Measurements from ENCODE around the gene CPA5.

The CPA5 gene

GRCh38 chr7:130353196-130353595 is 8.6 kb downstream of the CPA5 start:
- Histone ChIP-seq H3K9me3 (ENCODE audit: insufficient read depth, low read length, severe bottlenecking) (no peaks in the 10 kb centered on the region), H2AFZ (ENCODE audit: low read depth, low read length) (no peak overlapping the region), H3K27ac (ENCODE audit: low read length) (no peak overlapping the region), H4K20me1 (ENCODE audit: insufficient read depth, low read length) (no peaks in the 10 kb centered on the region), H3K79me2 (ENCODE audit: insufficient read depth, low read length) (no peaks in the 10 kb centered on the region), H3K4me3 (ENCODE audit: low read depth in 1 of 2, low read length in 2 of 2) (no peak overlapping the region), H3K4me1 (ENCODE audit: insufficient read depth, low read length) (no peaks in the 10 kb centered on the region), H3K4me2 (ENCODE audit: insufficient read depth, low read length) (no peak overlapping the region), H3K36me3 (ENCODE audit: insufficient read depth, low read length) (no peaks in the 10 kb centered on the region), H3K27me3 (ENCODE audit: insufficient read depth, low read length, poor library complexity) (no peaks in the 10 kb centered on the region), H3K9ac (ENCODE audit: low read depth, low read length) (no peak overlapping the region)
- no peak for TF ChIP-seq EZH2 (IDR thresholded peaks at IDR 0.05; ENCODE audit: borderline replicate concordance, low read depth, low read length, severe bottlenecking)
- TF ChIP-seq CTCF (IDR thresholded peaks at IDR 0.05; ENCODE audit: borderline replicate concordance, extremely low read depth, low read length, poor library complexity, severe bottlenecking): no peak
- DNase-seq: no peak
- ATAC-seq (ENCODE audit: insufficient read depth, low read depth): no peak

GRCh38 chr7:130356121-130356875 is 11.7 kb downstream of the CPA5 start:
- H3K9me3 ChIP-seq (ENCODE audit: insufficient read depth, low read length, severe bottlenecking): peaks cover 7% of the 10 kb centered on the region
- no peak for TF ChIP-seq EZH2 (IDR thresholded peaks at IDR 0.05; ENCODE audit: borderline replicate concordance, low read depth, low read length, severe bottlenecking)
- TF ChIP-seq CTCF (IDR thresholded peaks at IDR 0.05; ENCODE audit: borderline replicate concordance, extremely low read depth, low read length, poor library complexity, severe bottlenecking): no peak

GRCh38 chr7:130356876-130357611 is 12.4 kb downstream of the CPA5 start:
- Histone ChIP-seq H3K9ac (ENCODE audit: low read depth, low read length) (no peak overlapping the region), H3K27me3 (ENCODE audit: insufficient read depth, low read length, poor library complexity) (no peaks in the 10 kb centered on the region), H3K27ac (ENCODE audit: low read length) (no peak overlapping the region), H3K4me1 (ENCODE audit: insufficient read depth, low read length) (no peaks in the 10 kb centered on the region), H3K9me3 (ENCODE audit: insufficient read depth, low read length, severe bottlenecking) (peaks cover 7% of the 10 kb centered on the region), H3K79me2 (ENCODE audit: insufficient read depth, low read length) (no peaks in the 10 kb centered on the region), H3K4me2 (ENCODE audit: insufficient read depth, low read length) (no peak overlapping the region), H2AFZ (ENCODE audit: low read depth, low read length) (no peak overlapping the region), H3K4me3 (ENCODE audit: low read depth in 1 of 2, low read length in 2 of 2) (no peak overlapping the region), H3K36me3 (ENCODE audit: insufficient read depth, low read length) (no peaks in the 10 kb centered on the region), H4K20me1 (ENCODE audit: insufficient read depth, low read length) (no peaks in the 10 kb centered on the region)
- no peak for ATAC-seq (ENCODE audit: insufficient read depth, low read depth)
- TF ChIP-seq EZH2 (IDR thresholded peaks at IDR 0.05; ENCODE audit: borderline replicate concordance, low read depth, low read length, severe bottlenecking): no peak
- no peak for DNase-seq

More at GRCh38 chr7:130356121-130356875, 11.7 kb downstream of the CPA5 start:
- ATAC-seq (ENCODE audit: insufficient read depth, low read depth): no peak
- no peak for DNase-seq
- no peaks in the 10 kb centered on the region for H3K79me2 ChIP-seq (ENCODE audit: insufficient read depth, low read length)
- H3K4me1 ChIP-seq (ENCODE audit: insufficient read depth, low read length): no peaks in the 10 kb centered on the region
- no peaks in the 10 kb centered on the region for H4K20me1 ChIP-seq (ENCODE audit: insufficient read depth, low read length)
- H3K4me2 ChIP-seq (ENCODE audit: insufficient read depth, low read length): no peak overlapping the region
- H2AFZ ChIP-seq (ENCODE audit: low read depth, low read length): no peak overlapping the region
- no peak overlapping the region for H3K27ac ChIP-seq (ENCODE audit: low read length)
- H3K9ac ChIP-seq (ENCODE audit: low read depth, low read length): no peak overlapping the region
- no peaks in the 10 kb centered on the region for H3K36me3 ChIP-seq (ENCODE audit: insufficient read depth, low read length)
- H3K4me3 ChIP-seq (ENCODE audit: low read depth in 1 of 2, low read length in 2 of 2): no peak overlapping the region
- no peaks in the 10 kb centered on the region for H3K27me3 ChIP-seq (ENCODE audit: insufficient read depth, low read length, poor library complexity)

- Histone ChIP-seq H3K36me3 (ENCODE audit: insufficient read depth, low read length) (no peaks in the 10 kb centered on the region), H3K9ac (ENCODE audit: low read depth, low read length) (no peak overlapping the region), H3K4me3 (ENCODE audit: low read depth in 1 of 2, low read length in 2 of 2) (no peak overlapping the region), H2AFZ (ENCODE audit: low read depth, low read length) (no peak overlapping the region), H3K27me3 (ENCODE audit: insufficient read depth, low read length, poor library complexity) (no peaks in the 10 kb centered on the region), H3K79me2 (ENCODE audit: insufficient read depth, low read length) (no peaks in the 10 kb centered on the region), H3K4me1 (ENCODE audit: insufficient read depth, low read length) (no peaks in the 10 kb centered on the region), H4K20me1 (ENCODE audit: insufficient read depth, low read length) (no peaks in the 10 kb centered on the region), H3K4me2 (ENCODE audit: insufficient read depth, low read length) (no peak overlapping the region), H3K27ac (ENCODE audit: low read length) (no peak overlapping the region), H3K9me3 (ENCODE audit: insufficient read depth, low read length, severe bottlenecking) (peaks cover 7% of the 10 kb centered on the region)
- DNase-seq: no peak
- TF ChIP-seq EZH2 (IDR thresholded peaks at IDR 0.05; ENCODE audit: borderline replicate concordance, low read depth, low read length, severe bottlenecking) (no peak), CTCF (IDR thresholded peaks at IDR 0.05; ENCODE audit: borderline replicate concordance, extremely low read depth, low read length, poor library complexity, severe bottlenecking) (no peak)
- ATAC-seq (ENCODE audit: insufficient read depth, low read depth): no peak
These were observed 13.9 kb downstream of the CPA5 start for GRCh38 chr7:130358471-130358870.
